Measurements from ENCODE around the gene TMOD1. TPM values are rescaled to one million over a fixed set of nuclear protein-coding genes. Genes with fewer than 3 reads are reported as not detected.
"Not testable (repeated sequence)": the region's sequence is repeated elsewhere in the genome, so short reads cannot be mapped to it uniquely, and the experiment has no call there.

TMOD1 gene
- total RNA-seq, 4 donors from 2014 or later, result 30.0 to 47.0 (median 36.0) TPM

- H3K27ac ChIP-seq, result no peak overlapping the region
- WGBS, 2 donors, result 73 to 83% methylated on average over 10 of the region's 10 CpGs
- H3K4me1 ChIP-seq, result peaks cover 0 to 14% (median 2%) of the 10 kb centered on the region in 4 donors
- TF ChIP-seq EP300 (IDR thresholded peaks at IDR 0.05), result no peak
- TF ChIP-seq POLR2A (IDR thresholded peaks at IDR 0.05), result no peak
- no peak for TF ChIP-seq CTCF (IDR thresholded peaks at IDR 0.05)
- H3K36me3 ChIP-seq, result peaks cover 0 to 87% (median 7%) of the 10 kb centered on the region in 3 donors
- H3K27me3 ChIP-seq, result no peaks in the 10 kb centered on the region
- H3K9me3 ChIP-seq, result no peaks in the 10 kb centered on the region
- no peak for DNase-seq (ENCODE audit: low spot score in 2 of 2)
- no peak overlapping the region for H3K4me3 ChIP-seq
These were observed 101.0 kb downstream of the TMOD1 start for GRCh38 chr9:97602430-97602829.

- Histone ChIP-seq H3K4me1 (no peaks in the 10 kb centered on the region), H3K36me3 (peaks cover 0 to 89% (median 7%) of the 10 kb centered on the region in 3 donors), H3K27me3 (no peaks in the 10 kb centered on the region), H3K4me3 (no peak overlapping the region), H3K9me3 (no peaks in the 10 kb centered on the region), H3K27ac (no peak overlapping the region)
- DNase-seq (ENCODE audit: low spot score in 2 of 2), result no peak
- 90 to 91% methylated on average over 17 of the region's 17 CpGs for WGBS, 2 donors
- TF ChIP-seq POLR2A (IDR thresholded peaks at IDR 0.05) (no peak), CTCF (IDR thresholded peaks at IDR 0.05) (no peak), EP300 (IDR thresholded peaks at IDR 0.05) (no peak)
These were observed 103.6 kb downstream of the TMOD1 start for GRCh38 chr9:97604901-97605645.

GRCh38 chr9:97615439-97616072, 114.1 kb downstream of the TMOD1 start:
- peaks cover 0 to 70% (median 10%) of the 10 kb centered on the region in 3 donors for H3K36me3 ChIP-seq
- no peaks in the 10 kb centered on the region for H3K27me3 ChIP-seq
- H3K4me1 ChIP-seq, result peaks cover 0 to 6% (median 0%) of the 10 kb centered on the region in 4 donors
- DNase-seq (ENCODE audit: low spot score in 2 of 2), result peak; percentile 51 to 88
- no peak overlapping the region for H3K4me3 ChIP-seq
- no peaks in the 10 kb centered on the region for H3K9me3 ChIP-seq
- TF ChIP-seq CTCF (IDR thresholded peaks at IDR 0.05) (peak; percentile 70 to 88 (median 78)), POLR2A (IDR thresholded peaks at IDR 0.05) (no peak), EP300 (IDR thresholded peaks at IDR 0.05) (peak in 1 of 2 donors; percentile 62)
- H3K27ac ChIP-seq, result no peak overlapping the region

- Histone ChIP-seq H3K4me3 (no peak overlapping the region), H3K4me1 (peaks cover 0 to 6% (median 0%) of the 10 kb centered on the region in 4 donors), H3K27me3 (no peaks in the 10 kb centered on the region), H3K36me3 (peaks cover 0 to 68% (median 0%) of the 10 kb centered on the region in 3 donors), H3K9me3 (no peaks in the 10 kb centered on the region), H3K27ac (no peak overlapping the region)
- TF ChIP-seq POLR2A (IDR thresholded peaks at IDR 0.05) (no peak), EP300 (IDR thresholded peaks at IDR 0.05) (no peak), CTCF (IDR thresholded peaks at IDR 0.05) (no peak)
- WGBS, 2 donors, result 92 to 94% methylated on average over 1 of the region's 1 CpG
- no peak for DNase-seq (ENCODE audit: low spot score in 2 of 2)
These were observed 116.5 kb downstream of the TMOD1 start for GRCh38 chr9:97617939-97618416.

GRCh38 chr9:97620063-97620462, 118.6 kb downstream of the TMOD1 start:
- WGBS, 2 donors, result 93 to 95% methylated on average over 2 of the region's 2 CpGs
- peaks cover 0 to 78% (median 0%) of the 10 kb centered on the region in 3 donors for H3K36me3 ChIP-seq
- not testable (repeated sequence) for H3K27me3 ChIP-seq

GRCh38 chr9:97622483-97622882, 121.0 kb downstream of the TMOD1 start:
- H3K27me3 ChIP-seq; H3K4me1 ChIP-seq; H3K9me3 ChIP-seq; H3K4me3 ChIP-seq; H3K27ac ChIP-seq; DNase-seq (ENCODE audit: low spot score in 2 of 2): not testable (repeated sequence)
- WGBS, 2 donors, result 92 to 94% methylated on average over 3 to 5 of the region's 5 CpGs
- H3K36me3 ChIP-seq, result peaks cover 0 to 70% (median 0%) of the 10 kb centered on the region in 3 donors

More at GRCh38 chr9:97620063-97620462, 118.6 kb downstream of the TMOD1 start:
- not testable (repeated sequence) for H3K4me1 ChIP-seq; H3K4me3 ChIP-seq; H3K9me3 ChIP-seq; H3K27ac ChIP-seq; DNase-seq (ENCODE audit: low spot score in 2 of 2)
